D721Med (cell line): ENCODE measurements around the gene OLIG1.

Source experiments
- DNase-seq: peaks from one replicate; pipeline ENCODE4 v3.0.0; 2011; ENCODE audit warnings: low spot score; ENCODE audit not compliant: insufficient read length
- FAIRE-seq: peaks from 2 replicates; lab custom pipeline; 2011; peaks lifted over from hg19 to GRCh38; lab: Jason Lieb, UNC
- CTCF ChIP-seq: IDR thresholded peaks from 2 replicates; pipeline ENCODE4 v1.5.1; 2012; ENCODE audit warnings: mild to moderate bottlenecking, control low read depth; ENCODE audit not compliant: insufficient read depth; ENCODE audit errors: missing control alignments

OLIG1 gene

DNA sequence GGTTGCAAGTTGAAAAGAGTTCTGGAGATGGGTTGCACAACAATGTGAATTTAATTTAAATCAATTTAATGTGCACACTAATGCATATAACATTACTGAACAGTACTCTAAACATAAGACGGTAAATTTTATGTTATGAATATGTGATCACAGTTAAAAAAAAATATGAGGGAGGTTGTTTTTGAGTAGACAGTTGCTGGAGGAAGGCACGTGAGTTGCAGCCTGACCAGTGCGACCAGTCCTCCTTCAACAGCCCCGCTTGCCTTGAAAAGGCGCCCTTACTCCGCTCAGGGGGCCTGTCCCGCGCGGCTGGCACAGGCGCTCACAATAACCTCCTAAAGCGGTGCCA, 322 bp upstream of the OLIG1 start:
- FAIRE-seq, result no peak

DNA sequence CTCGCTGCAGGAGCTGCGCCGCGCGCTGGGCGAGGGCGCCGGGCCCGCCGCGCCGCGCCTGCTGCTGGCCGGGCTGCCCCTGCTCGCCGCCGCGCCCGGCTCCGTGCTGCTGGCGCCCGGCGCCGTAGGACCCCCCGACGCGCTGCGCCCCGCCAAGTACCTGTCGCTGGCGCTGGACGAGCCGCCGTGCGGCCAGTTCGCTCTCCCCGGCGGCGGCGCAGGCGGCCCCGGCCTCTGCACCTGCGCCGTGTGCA, 730 bp downstream of the OLIG1 start:
- no peak for TF ChIP-seq CTCF

More for the DNA sequence above, 322 bp upstream of the OLIG1 start:
- no peak for DNase-seq
- no peak for TF ChIP-seq CTCF

GRCh38 chr21:33070998-33071769, 1.2 kb downstream of the OLIG1 start:
- TF ChIP-seq CTCF, result no peak
- FAIRE-seq (no peak), DNase-seq (no peak)

More for the DNA sequence above, 730 bp downstream of the OLIG1 start:
- no peak for FAIRE-seq
- no peak for DNase-seq

DNA sequence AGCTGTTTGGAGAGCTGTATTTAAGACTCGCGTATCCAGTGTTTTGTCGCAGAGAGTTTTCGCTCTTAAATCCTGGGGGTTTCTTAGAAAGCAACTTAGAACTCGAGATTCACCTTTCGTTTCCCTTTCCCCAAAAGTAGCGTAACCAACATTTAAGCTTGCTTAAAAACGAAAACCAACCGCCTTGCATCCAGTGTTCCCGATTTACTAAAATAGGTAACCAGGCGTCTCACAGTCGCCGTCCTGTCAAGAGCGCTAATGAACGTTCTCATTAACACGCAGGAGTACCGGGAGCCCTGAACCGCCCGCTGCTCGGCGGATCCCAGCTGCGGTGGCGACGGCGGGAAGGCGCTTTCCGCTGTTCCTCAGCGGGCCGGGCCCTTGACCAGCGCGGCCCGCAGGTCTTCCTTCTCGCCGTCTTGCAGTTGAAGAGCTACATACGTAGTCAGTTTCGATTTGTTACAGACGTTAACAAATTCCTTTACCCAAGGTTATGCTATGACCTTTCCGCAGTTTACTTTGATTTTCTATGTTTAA, 1.9 kb downstream of the OLIG1 start:
- no peak for TF ChIP-seq CTCF
- FAIRE-seq (no peak), DNase-seq (no peak)

GRCh38 chr21:33073636-33074035, 3.7 kb downstream of the OLIG1 start:
- no peak for TF ChIP-seq CTCF
- DNase-seq (no peak), FAIRE-seq (no peak)

DNA sequence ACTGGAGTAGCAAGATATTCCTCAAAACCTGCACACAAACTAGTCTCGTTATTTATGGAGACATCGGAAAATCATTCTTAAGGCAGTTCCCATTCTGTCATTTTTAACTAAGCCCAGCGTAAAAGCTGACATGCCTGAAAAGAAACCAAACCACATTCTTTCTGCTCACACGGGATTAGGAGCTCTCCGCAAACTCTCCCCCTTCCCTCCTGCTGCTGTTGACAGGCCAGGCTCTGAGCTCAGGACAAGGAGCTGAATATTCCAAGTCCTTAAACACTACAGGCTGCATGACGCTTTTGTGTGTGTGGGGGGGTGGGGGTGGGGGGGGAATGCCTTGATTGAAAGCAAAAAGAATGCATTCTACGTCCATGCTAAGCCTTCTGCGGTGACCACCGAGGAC, 5.2 kb downstream of the OLIG1 start:
- no peak for TF ChIP-seq CTCF
- no peak for DNase-seq

GRCh38 chr21:33075596-33076195, 5.8 kb downstream of the OLIG1 start:
- FAIRE-seq, result no peak
- DNase-seq, result no peak

More for the DNA sequence above, 5.2 kb downstream of the OLIG1 start:
- no peak for FAIRE-seq

More at GRCh38 chr21:33075596-33076195, 5.8 kb downstream of the OLIG1 start:
- no peak for TF ChIP-seq CTCF
